HUES6 (cell line): ENCODE measurements around the gene SLC27A2.

Experiments
- H3K27ac ChIP-seq: 2 replicates; pipeline ENCODE4 v1.7.0; 2013; ENCODE audit warnings: low read depth, mild to moderate bottlenecking, low read length, inconsistent platforms
- H3K27me3 ChIP-seq: 2 replicates; pipeline ENCODE4 v1.6.1; 2013; ENCODE audit warnings: low read length; ENCODE audit not compliant: control insufficient read depth, insufficient read depth
- H3K36me3 ChIP-seq: 2 replicates; pipeline ENCODE4 v1.6.1; 2013; ENCODE audit warnings: low read length; ENCODE audit not compliant: control insufficient read depth, insufficient read depth
- H3K4me1 ChIP-seq: 2 replicates; pipeline ENCODE4 v1.6.1; 2013; ENCODE audit warnings: low read length; ENCODE audit not compliant: control insufficient read depth, insufficient read depth
- H3K4me3 ChIP-seq: 2 replicates; pipeline ENCODE4 v1.5.1; 2013; ENCODE audit warnings: low read depth, low read length
- H3K9ac ChIP-seq: one replicate; pipeline ENCODE4 v1.6.1; 2013; ENCODE audit warnings: mild to moderate bottlenecking, low read length
- H3K9me3 ChIP-seq: 2 replicates; pipeline ENCODE4 v1.6.1; 2013; ENCODE audit warnings: low read depth, low read length; ENCODE audit not compliant: control insufficient read depth, insufficient read depth

The SLC27A2 gene

GRCh38 chr15:50225057-50225456, 43.1 kb downstream of the SLC27A2 start:
- no peaks in the 10 kb centered on the region for H3K9me3 ChIP-seq
- no peaks in the 10 kb centered on the region for H3K36me3 ChIP-seq
- no peak overlapping the region for H3K9ac ChIP-seq
- no peak overlapping the region for H3K4me3 ChIP-seq
- no peaks in the 10 kb centered on the region; the same call in 1 of the 2 replicates for H3K27me3 ChIP-seq
- H3K4me1 ChIP-seq = no peaks in the 10 kb centered on the region
- H3K27ac ChIP-seq = no peak overlapping the region

- Histone ChIP-seq H3K9ac (no peak overlapping the region), H3K36me3 (no peaks in the 10 kb centered on the region), H3K9me3 (no peaks in the 10 kb centered on the region), H3K27ac (no peak overlapping the region), H3K4me1 (no peaks in the 10 kb centered on the region), H3K27me3 (no peaks in the 10 kb centered on the region; the same call in 1 of the 2 replicates), H3K4me3 (no peak overlapping the region)
These were observed 43.9 kb downstream of the SLC27A2 start for GRCh38 chr15:50225938-50226337.

GRCh38 chr15:50227076-50227475, 45.1 kb downstream of the SLC27A2 start:
- Histone ChIP-seq H3K4me1 (no peaks in the 10 kb centered on the region), H3K9me3 (no peaks in the 10 kb centered on the region), H3K4me3 (no peak overlapping the region), H3K9ac (no peak overlapping the region), H3K27ac (no peak overlapping the region), H3K36me3 (no peaks in the 10 kb centered on the region), H3K27me3 (no peaks in the 10 kb centered on the region; the same call in 1 of the 2 replicates)

GRCh38 chr15:50228866-50229265, 46.9 kb downstream of the SLC27A2 start:
- no peak overlapping the region for H3K27ac ChIP-seq

GRCh38 chr15:50229336-50229735, 47.3 kb downstream of the SLC27A2 start:
- Histone ChIP-seq H3K4me3 (no peak overlapping the region), H3K27me3 (no peaks in the 10 kb centered on the region)

More at GRCh38 chr15:50228866-50229265, 46.9 kb downstream of the SLC27A2 start:
- H3K9me3 ChIP-seq = no peaks in the 10 kb centered on the region
- no peaks in the 10 kb centered on the region for H3K4me1 ChIP-seq
- no peak overlapping the region for H3K9ac ChIP-seq
- no peaks in the 10 kb centered on the region for H3K36me3 ChIP-seq
- H3K27me3 ChIP-seq = no peaks in the 10 kb centered on the region
- H3K4me3 ChIP-seq = no peak overlapping the region

GRCh38 chr15:50231761-50232160, 49.8 kb downstream of the SLC27A2 start:
- H3K4me3 ChIP-seq = no peak overlapping the region
- H3K4me1 ChIP-seq = no peaks in the 10 kb centered on the region
- no peaks in the 10 kb centered on the region for H3K36me3 ChIP-seq
- H3K9me3 ChIP-seq = no peaks in the 10 kb centered on the region
- no peak overlapping the region for H3K27ac ChIP-seq
- H3K27me3 ChIP-seq = no peaks in the 10 kb centered on the region
- H3K9ac ChIP-seq = no peak overlapping the region

More at GRCh38 chr15:50229336-50229735, 47.3 kb downstream of the SLC27A2 start:
- no peaks in the 10 kb centered on the region for H3K9me3 ChIP-seq
- no peaks in the 10 kb centered on the region for H3K4me1 ChIP-seq
- H3K27ac ChIP-seq = no peak overlapping the region
- H3K9ac ChIP-seq = no peak overlapping the region
- no peaks in the 10 kb centered on the region for H3K36me3 ChIP-seq

- no peaks in the 10 kb centered on the region for H3K4me1 ChIP-seq
- H3K27me3 ChIP-seq = no peaks in the 10 kb centered on the region
- no peaks in the 10 kb centered on the region for H3K36me3 ChIP-seq
- H3K27ac ChIP-seq = no peak overlapping the region
- no peaks in the 10 kb centered on the region for H3K9me3 ChIP-seq
- no peak overlapping the region for H3K9ac ChIP-seq
- H3K4me3 ChIP-seq = no peak overlapping the region
These were observed 50.8 kb downstream of the SLC27A2 start for GRCh38 chr15:50232791-50233190.

GRCh38 chr15:50233192-50233736, 51.3 kb downstream of the SLC27A2 start:
- no peaks in the 10 kb centered on the region for H3K9me3 ChIP-seq
- H3K27ac ChIP-seq = no peak overlapping the region
- no peak overlapping the region for H3K9ac ChIP-seq
- H3K27me3 ChIP-seq = no peaks in the 10 kb centered on the region
- no peaks in the 10 kb centered on the region for H3K4me1 ChIP-seq
- no peaks in the 10 kb centered on the region for H3K36me3 ChIP-seq
- no peak overlapping the region for H3K4me3 ChIP-seq

- H3K9ac ChIP-seq = no peak overlapping the region
- H3K4me3 ChIP-seq = no peak overlapping the region
- no peaks in the 10 kb centered on the region for H3K27me3 ChIP-seq
- H3K27ac ChIP-seq = no peak overlapping the region
- H3K36me3 ChIP-seq = no peaks in the 10 kb centered on the region
- H3K9me3 ChIP-seq = no peaks in the 10 kb centered on the region
- no peaks in the 10 kb centered on the region for H3K4me1 ChIP-seq
These were observed 52.8 kb downstream of the SLC27A2 start for GRCh38 chr15:50234764-50235163.

- no peak overlapping the region for H3K4me3 ChIP-seq
- H3K4me1 ChIP-seq = no peaks in the 10 kb centered on the region
- H3K9me3 ChIP-seq = no peaks in the 10 kb centered on the region
- no peaks in the 10 kb centered on the region for H3K36me3 ChIP-seq
- H3K27ac ChIP-seq = no peak overlapping the region
- no peaks in the 10 kb centered on the region for H3K27me3 ChIP-seq
- no peak overlapping the region for H3K9ac ChIP-seq
These were observed 53.8 kb downstream of the SLC27A2 start for GRCh38 chr15:50235794-50236193.

GRCh38 chr15:50236433-50236832, 54.4 kb downstream of the SLC27A2 start:
- no peaks in the 10 kb centered on the region for H3K9me3 ChIP-seq
- no peak overlapping the region for H3K27ac ChIP-seq
- no peak overlapping the region for H3K4me3 ChIP-seq
- no peaks in the 10 kb centered on the region for H3K36me3 ChIP-seq
- no peaks in the 10 kb centered on the region for H3K27me3 ChIP-seq
- H3K9ac ChIP-seq = no peak overlapping the region
- no peaks in the 10 kb centered on the region for H3K4me1 ChIP-seq

GRCh38 chr15:50238255-50238654, 56.3 kb downstream of the SLC27A2 start:
- Histone ChIP-seq H3K27ac (no peak overlapping the region), H3K9me3 (no peaks in the 10 kb centered on the region), H3K4me3 (no peak overlapping the region), H3K4me1 (no peaks in the 10 kb centered on the region), H3K9ac (no peak overlapping the region), H3K36me3 (no peaks in the 10 kb centered on the region), H3K27me3 (no peaks in the 10 kb centered on the region)
